Measurements from ENCODE around the gene PARD3.

The PARD3 gene

GRCh38 chr10:34553747-34554146, 261.3 kb downstream of the PARD3 start:
- H3K36me3 ChIP-seq (ENCODE audit: control insufficient read depth, insufficient read depth, low read length), result no peaks in the 10 kb centered on the region
- H3K4me3 ChIP-seq (replicated peaks; ENCODE audit: low read depth, low read length), result no peak overlapping the region
- TF ChIP-seq, protein P1, sequence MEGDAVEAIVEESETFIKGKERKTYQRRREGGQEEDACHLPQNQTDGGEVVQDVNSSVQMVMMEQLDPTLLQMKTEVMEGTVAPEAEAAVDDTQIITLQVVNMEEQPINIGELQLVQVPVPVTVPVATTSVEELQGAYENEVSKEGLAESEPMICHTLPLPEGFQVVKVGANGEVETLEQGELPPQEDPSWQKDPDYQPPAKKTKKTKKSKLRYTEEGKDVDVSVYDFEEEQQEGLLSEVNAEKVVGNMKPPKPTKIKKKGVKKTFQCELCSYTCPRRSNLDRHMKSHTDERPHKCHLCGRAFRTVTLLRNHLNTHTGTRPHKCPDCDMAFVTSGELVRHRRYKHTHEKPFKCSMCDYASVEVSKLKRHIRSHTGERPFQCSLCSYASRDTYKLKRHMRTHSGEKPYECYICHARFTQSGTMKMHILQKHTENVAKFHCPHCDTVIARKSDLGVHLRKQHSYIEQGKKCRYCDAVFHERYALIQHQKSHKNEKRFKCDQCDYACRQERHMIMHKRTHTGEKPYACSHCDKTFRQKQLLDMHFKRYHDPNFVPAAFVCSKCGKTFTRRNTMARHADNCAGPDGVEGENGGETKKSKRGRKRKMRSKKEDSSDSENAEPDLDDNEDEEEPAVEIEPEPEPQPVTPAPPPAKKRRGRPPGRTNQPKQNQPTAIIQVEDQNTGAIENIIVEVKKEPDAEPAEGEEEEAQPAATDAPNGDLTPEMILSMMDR (IDR thresholded peaks at IDR 0.05; ENCODE audit: insufficient read depth, low read length, poor library complexity, severe bottlenecking), result no peak
- DNase-seq (ENCODE audit: extremely low read depth, insufficient read length), result no peak
- no peaks in the 10 kb centered on the region; the same call in 1 of the 2 replicates for H3K27me3 ChIP-seq (replicated peaks; ENCODE audit: control insufficient read depth, insufficient read depth, low read length)

DNA sequence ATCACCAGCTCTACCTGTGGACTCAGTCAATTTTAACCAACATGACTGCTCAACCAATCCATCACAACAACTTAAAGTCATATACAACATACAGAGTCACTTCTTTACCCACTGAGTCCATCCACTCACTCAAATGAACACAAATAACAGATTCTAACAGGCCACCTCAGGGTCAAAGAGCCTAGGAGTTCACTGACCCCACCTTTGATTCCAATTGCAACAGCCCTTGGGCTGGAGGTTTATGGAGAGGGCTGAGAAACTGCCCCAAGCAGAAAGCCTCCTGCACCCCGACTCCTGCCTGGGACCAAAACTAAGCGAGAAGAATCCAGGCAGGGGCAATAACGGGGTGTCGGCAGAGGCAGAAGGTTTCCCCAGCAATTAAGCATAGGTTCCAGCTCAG, 263.8 kb downstream of the PARD3 start:
- no peak overlapping the region for H3K4me3 ChIP-seq (replicated peaks; ENCODE audit: low read depth, low read length)
- no peaks in the 10 kb centered on the region for H3K27me3 ChIP-seq (replicated peaks; ENCODE audit: control insufficient read depth, insufficient read depth, low read length)
- TF ChIP-seq, protein P1 (IDR thresholded peaks at IDR 0.05; ENCODE audit: insufficient read depth, low read length, poor library complexity, severe bottlenecking), result no peak
- no peaks in the 10 kb centered on the region for H3K36me3 ChIP-seq (ENCODE audit: control insufficient read depth, insufficient read depth, low read length)
- no peak for DNase-seq (ENCODE audit: extremely low read depth, insufficient read length)

DNA sequence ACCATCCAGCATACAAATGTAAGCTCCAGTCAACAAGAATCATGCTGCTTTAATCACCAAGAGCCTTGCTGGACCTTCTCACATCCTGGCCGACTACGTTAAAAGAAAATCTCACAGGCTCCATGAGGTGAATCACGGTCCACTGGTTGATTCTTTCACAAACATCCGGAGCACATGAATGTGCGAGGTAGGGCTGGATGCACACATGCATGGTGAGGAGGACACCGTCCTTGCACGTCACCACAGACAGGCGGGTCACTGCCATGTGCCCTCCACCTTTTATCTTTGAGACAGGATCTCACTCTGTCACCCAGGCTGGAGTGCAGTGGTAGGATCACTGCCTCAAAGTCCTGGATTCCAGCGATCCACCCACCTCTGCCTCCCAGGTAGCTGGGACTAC, 265.1 kb downstream of the PARD3 start:
- TF ChIP-seq, protein P1 (IDR thresholded peaks at IDR 0.05; ENCODE audit: insufficient read depth, low read length, poor library complexity, severe bottlenecking), result no peak
- no peaks in the 10 kb centered on the region for H3K36me3 ChIP-seq (ENCODE audit: control insufficient read depth, insufficient read depth, low read length)
- no peak overlapping the region for H3K4me3 ChIP-seq (replicated peaks; ENCODE audit: low read depth, low read length)
- no peaks in the 10 kb centered on the region for H3K27me3 ChIP-seq (replicated peaks; ENCODE audit: control insufficient read depth, insufficient read depth, low read length)
- DNase-seq (ENCODE audit: extremely low read depth, insufficient read length), result no peak

DNA sequence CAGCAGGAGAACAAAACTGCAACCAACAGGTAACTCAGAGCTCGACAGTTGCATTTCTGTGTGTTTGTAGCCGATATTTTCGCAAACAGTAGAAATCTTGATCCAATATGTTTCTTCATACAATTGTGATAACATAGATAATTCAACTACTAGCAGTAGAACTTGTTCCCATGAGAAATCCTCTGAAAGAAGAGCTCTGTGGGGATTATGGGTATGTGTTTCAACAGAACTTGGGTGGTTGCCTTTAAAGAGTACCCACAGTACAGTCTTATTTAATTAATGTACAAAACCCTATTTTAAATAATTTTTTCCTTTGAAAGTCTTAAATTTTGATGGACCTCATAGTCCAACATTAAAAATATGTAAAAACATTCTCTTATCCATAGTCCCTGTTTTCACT, 266.1 kb downstream of the PARD3 start:
- Histone ChIP-seq H3K27me3 (replicated peaks; ENCODE audit: control insufficient read depth, insufficient read depth, low read length) (no peaks in the 10 kb centered on the region), H3K36me3 (ENCODE audit: control insufficient read depth, insufficient read depth, low read length) (no peaks in the 10 kb centered on the region), H3K4me3 (replicated peaks; ENCODE audit: low read depth, low read length) (no peak overlapping the region)
- TF ChIP-seq, protein P1 (IDR thresholded peaks at IDR 0.05; ENCODE audit: insufficient read depth, low read length, poor library complexity, severe bottlenecking), result no peak
- DNase-seq (ENCODE audit: extremely low read depth, insufficient read length), result no peak

GRCh38 chr10:34548466-34548865, 266.6 kb downstream of the PARD3 start:
- Histone ChIP-seq H3K36me3 (ENCODE audit: control insufficient read depth, insufficient read depth, low read length) (no peaks in the 10 kb centered on the region), H3K27me3 (replicated peaks; ENCODE audit: control insufficient read depth, insufficient read depth, low read length) (no peaks in the 10 kb centered on the region), H3K4me3 (replicated peaks; ENCODE audit: low read depth, low read length) (no peak overlapping the region)
- TF ChIP-seq, protein P1 (IDR thresholded peaks at IDR 0.05; ENCODE audit: insufficient read depth, low read length, poor library complexity, severe bottlenecking), result no peak
- DNase-seq (ENCODE audit: extremely low read depth, insufficient read length), result no peak

DNA sequence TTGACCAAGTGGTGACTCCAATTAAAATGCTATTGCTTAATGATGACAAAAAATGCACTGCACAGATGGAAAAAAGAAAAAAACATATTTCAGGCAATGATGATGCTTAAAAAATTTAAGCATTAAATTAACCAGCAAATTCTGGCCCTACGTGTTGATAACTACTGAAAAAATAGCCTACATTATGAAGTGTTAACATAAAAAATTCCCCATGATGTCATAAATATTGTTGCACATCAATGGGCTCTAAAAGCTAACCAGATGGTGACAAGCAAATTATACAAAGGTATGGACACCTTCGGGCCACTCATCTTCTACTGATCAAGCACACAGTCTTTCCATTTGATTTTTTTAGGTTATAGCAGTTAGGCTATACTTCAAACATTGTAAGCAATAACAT, 267.4 kb downstream of the PARD3 start:
- no peaks in the 10 kb centered on the region for H3K36me3 ChIP-seq (ENCODE audit: control insufficient read depth, insufficient read depth, low read length)
- H3K4me3 ChIP-seq (replicated peaks; ENCODE audit: low read depth, low read length), result no peak overlapping the region
- H3K27me3 ChIP-seq (replicated peaks; ENCODE audit: control insufficient read depth, insufficient read depth, low read length), result no peaks in the 10 kb centered on the region
- TF ChIP-seq, protein P1 (IDR thresholded peaks at IDR 0.05; ENCODE audit: insufficient read depth, low read length, poor library complexity, severe bottlenecking), result no peak
- no peak for DNase-seq (ENCODE audit: extremely low read depth, insufficient read length)

Data from GM06990 (cell line).